HG03432 (cell line): ENCODE measurements around the gene TM9SF3.

Experiments used
- ATAC-seq: cut with Tn5 transposase; IDR thresholded peaks from one replicate; pipeline ENCODE4 v1.9.1; 2021; ENCODE audit warnings: mild to moderate bottlenecking, moderate library complexity; ENCODE audit not compliant: unreplicated experiment

The TM9SF3 gene

GRCh38 chr10:96482815-96483588, 103.8 kb downstream of the TM9SF3 start:
- no peak for ATAC-seq

- ATAC-seq = no peak
Observed at GRCh38 chr10:96478355-96478754, 108.5 kb downstream of the TM9SF3 start.

- ATAC-seq = no peak
Observed at GRCh38 chr10:96473866-96474265, 112.9 kb downstream of the TM9SF3 start.

- no peak for ATAC-seq
Observed at GRCh38 chr10:96470116-96470743, 116.6 kb downstream of the TM9SF3 start.

- no peak for ATAC-seq
Observed at GRCh38 chr10:96468845-96469244, 118.0 kb downstream of the TM9SF3 start.
